Right lobe of liver (tissue), 4 donors: Measurements from ENCODE around the gene VWA8.

Source experiments
- CTCF ChIP-seq, 4 donors: fragments of 200-600 bp in 3 of 4; fragments of 450-650 bp in 1 of 4; IDR thresholded peaks; one replicate each; pipeline versions ENCODE4 v1.5.1 to v1.8.0; 2016 to 2022; ENCODE audit warnings: antibody characterized with exemption in 4 of 4, mild to moderate bottlenecking in 2 of 4
- POLR2A ChIP-seq: fragments of 450-650 bp; IDR thresholded peaks from one replicate; pipeline ENCODE4 v1.6.1; 2017; ENCODE audit warnings: antibody characterized with exemption, mild to moderate bottlenecking
- donor health status: DM: no; HTN: no; CAD: no.
- donor health status: DM: no; HTN: no; CAD: no.
- donor health status: DM: no; HTN: yes; CAD: no.

GRCh38 chr13:41763782-41764181 lies 197.1 kb downstream of the VWA8 start:
- TF ChIP-seq CTCF (IDR thresholded peaks at IDR 0.05), result no peak
- TF ChIP-seq POLR2A, result no peak
